HepG2 (cell line): Measurements from ENCODE around the gene GNB1. TPM values are rescaled to one million over a fixed set of nuclear protein-coding genes. Genes with fewer than 3 reads are reported as not detected.

Experiments used
- ATAC-seq: fragments of 200-7000 bp; cut with Tn5 transposase; 3 replicates; pipeline ENCODE4 v1.9.1; 2020; ENCODE audit warnings: mild to moderate bottlenecking, moderate library complexity
- BruUV-seq: library from RNA; stranded (reverse); fragments of 400-500 nt; replicated peaks from 2 replicates; lab custom pipeline; 2021; lab: Mats Ljungman, UMichigan
- CTCF ChIA-PET: fragments of 300-600 bp; formaldehyde crosslinking; extraction: SDS; loops from one replicate; lab custom pipeline; 2021; ENCODE audit warnings: low total read pairs, inconsistent platforms, low intra/inter-chr PET ratio; lab: Yijun Ruan, JAX
- POLR2A ChIA-PET: fragments of 350-600 bp; sonication (Branson Sonifier 250); formaldehyde crosslinking; loops from one replicate; lab custom pipeline; 2020; ENCODE audit warnings: antibody characterized with exemption, inconsistent platforms; lab: Yijun Ruan, JAX
- DNase-seq: peaks from one replicate; pipeline ENCODE4 v3.0.0-alpha.2; 2015; ENCODE audit warnings: low spot score
- FAIRE-seq: peaks from 3 replicates; lab custom pipeline; 2011; peaks lifted over from hg19 to GRCh38; lab: Jason Lieb, UNC
- H2AFZ ChIP-seq: one replicate; pipeline ENCODE4 v1.6.1; 2011; ENCODE audit warnings: low read length, inconsistent platforms
- H3K27ac ChIP-seq: fragments of 300-600 bp; 3 replicates; pipeline ENCODE4 v1.8.0; 2011; ENCODE audit warnings: mixed run types, mild to moderate bottlenecking, mixed read lengths, low read length, inconsistent platforms; ENCODE audit not compliant: insufficient read depth; ENCODE audit errors: extremely low read length
- H3K27me3 ChIP-seq, 2 experiments: fragments of 200-600 bp in 1 of 2; 2 replicates in 1 of 2; 3 replicates in 1 of 2; pipeline versions ENCODE4 v1.6.0 to v1.8.0; 2011; ENCODE audit warnings: low read length in 2 of 2, mild to moderate bottlenecking in 2 of 2, moderate library complexity in 2 of 2, inconsistent platforms in 1 of 2; ENCODE audit not compliant: insufficient read depth in 2 of 2, control insufficient read depth in 1 of 2
- H3K36me3 ChIP-seq, 2 experiments: fragments of 200-600 bp in 1 of 2; replicated peaks in 1 of 2; 2 replicates in 1 of 2; 3 replicates in 1 of 2; pipeline versions ENCODE4 v1.5.1 to v1.8.0; 2011; ENCODE audit warnings: low read length in 2 of 2, inconsistent platforms in 1 of 2; ENCODE audit not compliant: insufficient read depth in 2 of 2, control insufficient read depth in 1 of 2
- H3K4me1 ChIP-seq: 2 replicates; pipeline ENCODE4 v1.5.1; 2012; ENCODE audit warnings: low read length, inconsistent platforms; ENCODE audit not compliant: insufficient read depth
- H3K4me2 ChIP-seq: 2 replicates; pipeline ENCODE4 v1.6.0; 2011; ENCODE audit warnings: low read depth, low read length, inconsistent platforms
- H3K4me3 ChIP-seq, 3 experiments: fragments of 200-600 bp in 1 of 3; sonication (generic), shearing (Covaris generic) in 1 of 3; replicated peaks in 1 of 3; 2 replicates each; pipeline ENCODE4 v1.5.1; 2011 to 2016; ENCODE audit warnings: low read length in 3 of 3, inconsistent platforms in 2 of 3, low read depth in 2 of 3, mild to moderate bottlenecking in 2 of 3, control low read depth in 1 of 3, mixed read lengths in 1 of 3; ENCODE audit not compliant: insufficient read depth in 1 of 3
- H3K79me2 ChIP-seq: one replicate; pipeline ENCODE4 v1.6.1; 2011; ENCODE audit warnings: low read length, inconsistent platforms; ENCODE audit not compliant: insufficient read depth
- H3K9ac ChIP-seq: 2 replicates; pipeline ENCODE4 v1.6.0; 2011; ENCODE audit warnings: mild to moderate bottlenecking, low read depth, low read length, inconsistent platforms; ENCODE audit not compliant: insufficient read depth
- H3K9me3 ChIP-seq: 2 replicates; pipeline ENCODE4 v1.5.1; 2012; ENCODE audit warnings: mild to moderate bottlenecking, low read length
- H4K20me1 ChIP-seq: 2 replicates; pipeline ENCODE4 v1.6.0; 2011; ENCODE audit warnings: inconsistent platforms, mild to moderate bottlenecking, low read length, moderate library complexity; ENCODE audit not compliant: insufficient read depth
- CTCF ChIP-seq: sonication (generic); formaldehyde crosslinking; IDR thresholded peaks from 2 replicates; pipeline ENCODE4 v1.5.0; 2020; ENCODE audit warnings: mild to moderate bottlenecking, missing genetic modification reagents, moderate library complexity
- GMEB2 ChIP-seq: IDR thresholded peaks from 2 replicates; pipeline ENCODE4 v1.6.1; 2016; ENCODE audit warnings: missing biosample characterization, missing genetic modification reagents, low read depth
- GTF3A ChIP-seq: sonication (generic); formaldehyde crosslinking; conservative IDR thresholded peaks from 2 replicates; pipeline ENCODE4 v1.4.0; 2020; ENCODE audit warnings: mild to moderate bottlenecking, missing genetic modification reagents
- KLF12 ChIP-seq: sonication (generic); formaldehyde crosslinking; IDR thresholded peaks from 2 replicates; pipeline ENCODE4 v1.4.0; 2020; ENCODE audit warnings: missing genetic modification reagents, borderline replicate concordance
- MEIS2 ChIP-seq: sonication (generic); formaldehyde crosslinking; IDR thresholded peaks from 2 replicates; pipeline ENCODE4 v1.9.0; 2021; ENCODE audit warnings: mild to moderate bottlenecking, missing genetic modification reagents
- MTF1 ChIP-seq: sonication (generic); formaldehyde crosslinking; IDR thresholded peaks from 2 replicates; pipeline ENCODE4 v1.5.0; 2020; ENCODE audit warnings: missing genetic modification reagents
- PBX2 ChIP-seq: IDR thresholded peaks from 2 replicates; pipeline ENCODE4 v1.6.1; 2016; ENCODE audit warnings: control low read depth
- SMAD9 ChIP-seq: sonication (generic); formaldehyde crosslinking; IDR thresholded peaks from 2 replicates; pipeline ENCODE4 v1.5.1; 2020; ENCODE audit warnings: mild to moderate bottlenecking, missing genetic modification reagents
- SMARCE1 ChIP-seq: fragments of 450-650 bp; IDR thresholded peaks from 2 replicates; pipeline ENCODE4 v1.6.1; 2017; ENCODE audit warnings: borderline replicate concordance
- SMYD3 ChIP-seq: sonication (generic); formaldehyde crosslinking; IDR thresholded peaks from 2 replicates; pipeline ENCODE4 v1.8.1; 2023; ENCODE audit warnings: mild to moderate bottlenecking, missing genetic modification reagents
- ZBTB1 ChIP-seq: sonication (generic); formaldehyde crosslinking; IDR thresholded peaks from 2 replicates; pipeline ENCODE4 v1.4.0; 2020; ENCODE audit warnings: missing genetic modification reagents, borderline replicate concordance
- WGBS: methylation state at CpG from one replicate; pipeline ENCODE4 v1.1.6; 2017; ENCODE audit warnings: low lambda C conversion rate; 5-methylcytosine and 5-hydroxymethylcytosine counted together
- in situ Hi-C: cut with HindIII; loops from 2 replicates; pipeline ENCODE4 v1.10.0; 2017; ENCODE audit warnings: low pct_unique_long_range_greater_than_20kb; ENCODE audit not compliant: extremely low pct_ligation_motif_present
- intact Hi-C: fragments of 100-400 bp; cut with micrococcal nuclease; formaldehyde crosslinking; loops from one replicate; pipeline ENCODE4 v1.10.0; 2022; ENCODE audit not compliant: unreplicated experiment
- polyA plus RNA-seq, 8 experiments: library from polyadenylated mRNA; depleted of rRNA in 3 of 8; stranded (reverse) in 7 of 8; unstranded in 1 of 8; fragments of >200 nt; fragmentation: Illumina TruSeq in 4 of 8; extraction: Trizol in 4 of 8; gene quantifications; 2 replicates each; pipeline versions ENCODE4 v1.2.1 to v1.2.3, GENCODE V29; 2011 to 2016; ENCODE audit warnings: low read depth in 4 of 8, missing spikeins in 1 of 8, mixed read lengths in 1 of 8; ENCODE audit not compliant: insufficient read depth in 1 of 8
- total RNA-seq, 5 experiments: library from RNA; depleted of rRNA; stranded (reverse); fragments of >200 nt; fragmentation: Illumina TruSeq; extraction: Trizol; gene quantifications; 2 replicates each; pipeline ENCODE4 v1.2.3, GENCODE V29; 2016; ENCODE audit warnings: low read depth in 1 of 5

The GNB1 gene
- total and polyA plus RNA-seq, 2 of the 13 experiments (the other 11 are each of a cell fraction or from before 2014, with no cell fraction given) = 66.2 to 327 TPM

GRCh38 chr1:1914101-1914970 is 23.4 kb upstream of the GNB1 start (continued):
- TF ChIP-seq MTF1 (no peak), SMYD3 (CRISPR knock-in tag) (no peak), GMEB2 (CRISPR knock-in tag) (no peak), GTF3A (CRISPR knock-in tag) (no peak)

DNA sequence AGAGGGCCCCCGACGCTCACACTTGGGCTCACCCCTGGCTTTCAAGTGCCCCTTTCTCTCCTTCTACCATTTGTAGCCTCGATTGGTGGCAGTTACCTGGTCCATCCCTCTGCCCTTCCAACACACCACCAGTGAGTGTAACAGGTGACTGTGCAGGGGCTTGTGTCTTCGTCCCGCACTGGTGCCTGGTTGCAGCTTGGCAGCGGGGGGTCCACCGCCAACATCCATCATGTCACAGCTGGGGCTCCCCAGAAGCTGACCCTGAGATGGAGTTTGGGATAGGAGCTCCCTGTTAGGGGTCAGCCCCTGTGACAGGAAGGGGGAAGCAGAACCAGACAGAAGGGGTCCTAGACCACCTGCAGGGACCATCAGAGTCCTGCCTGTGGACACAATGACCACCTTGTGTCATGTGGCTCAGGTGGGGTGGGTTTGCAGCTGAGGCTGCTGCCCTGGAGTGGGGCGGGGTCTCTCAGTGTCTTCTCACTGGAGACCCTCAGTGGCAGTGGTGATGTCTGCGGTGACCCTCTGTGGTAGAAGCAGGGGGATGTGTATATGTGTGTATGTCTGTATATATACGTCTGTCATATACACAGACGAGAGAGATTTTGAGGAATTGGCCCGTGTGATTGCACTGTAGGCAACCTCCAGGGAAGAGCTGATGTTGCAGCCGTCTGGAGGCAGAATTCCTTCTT is 20.6 kb upstream of the GNB1 start:
- ChIA-PET CTCF (no interaction called here), POLR2A (no interaction called here)
- H3K4me3 ChIP-seq = no peak overlapping the region
- in situ Hi-C loops = no loop called here
- no TSS peak for BruUV-seq
- ATAC-seq (no peak), FAIRE-seq (no peak)
- no peaks in the 10 kb centered on the region for H3K79me2 ChIP-seq
- no peak for TF ChIP-seq SMAD9 (CRISPR knock-in tag)
- no peak for TF ChIP-seq MEIS2
- no peak for TF ChIP-seq ZBTB1 (CRISPR knock-in tag)
- TF ChIP-seq SMARCE1 = no peak
- TF ChIP-seq KLF12 (CRISPR knock-in tag) = no peak
- TF ChIP-seq CTCF (CRISPR knock-in tag) = 0 out of 2 replicates have a peak, but pooled peaks have one; percentile 14
- TF ChIP-seq PBX2 = no peak
- TF ChIP-seq, all 625 proteins: peak for 1
- H3K4me1 ChIP-seq = peaks cover 54% of the 10 kb centered on the region
- intact Hi-C loops = no loop called here
- H3K36me3 ChIP-seq = no peaks in the 10 kb centered on the region
- no peaks in the 10 kb centered on the region for H3K9me3 ChIP-seq
- 67% methylated on average over 10 of the region's 13 CpGs for WGBS
- no peak overlapping the region for H3K4me2 ChIP-seq
- H3K9ac ChIP-seq = no peak overlapping the region
- H2AFZ ChIP-seq = no peak overlapping the region
- DNase-seq = no peak
- no peaks in the 10 kb centered on the region for H4K20me1 ChIP-seq
- peaks cover 5 to 34% of the 10 kb centered on the region in 2 experiments for H3K27me3 ChIP-seq
- no peak overlapping the region for H3K27ac ChIP-seq
